GM18868 (cell line): ENCODE measurements around the gene ABLIM3.
"Not testable (repeated sequence)": the region's sequence is repeated elsewhere in the genome, so short reads cannot be mapped to it uniquely, and the experiment has no call there.

ENCODE experiments used
- ATAC-seq: cut with Tn5 transposase; IDR thresholded peaks from one replicate; pipeline ENCODE4 v1.9.1; 2021; ENCODE audit warnings: mild to moderate bottlenecking, moderate library complexity; ENCODE audit not compliant: unreplicated experiment

The ABLIM3 gene

GRCh38 chr5:149247726-149248125 is 106.4 kb downstream of the ABLIM3 start:
- ATAC-seq: no peak

GRCh38 chr5:149251546-149251945 is 110.3 kb downstream of the ABLIM3 start:
- ATAC-seq: no peak

- ATAC-seq: no peak
Measured at GRCh38 chr5:149254506-149254905, 113.2 kb downstream of the ABLIM3 start.

GRCh38 chr5:149256451-149256850 is 115.2 kb downstream of the ABLIM3 start:
- no peak for ATAC-seq

GRCh38 chr5:149257131-149257530 is 115.8 kb downstream of the ABLIM3 start:
- no peak for ATAC-seq

GRCh38 chr5:149257889-149258705 is 116.8 kb downstream of the ABLIM3 start:
- no peak for ATAC-seq

DNA sequence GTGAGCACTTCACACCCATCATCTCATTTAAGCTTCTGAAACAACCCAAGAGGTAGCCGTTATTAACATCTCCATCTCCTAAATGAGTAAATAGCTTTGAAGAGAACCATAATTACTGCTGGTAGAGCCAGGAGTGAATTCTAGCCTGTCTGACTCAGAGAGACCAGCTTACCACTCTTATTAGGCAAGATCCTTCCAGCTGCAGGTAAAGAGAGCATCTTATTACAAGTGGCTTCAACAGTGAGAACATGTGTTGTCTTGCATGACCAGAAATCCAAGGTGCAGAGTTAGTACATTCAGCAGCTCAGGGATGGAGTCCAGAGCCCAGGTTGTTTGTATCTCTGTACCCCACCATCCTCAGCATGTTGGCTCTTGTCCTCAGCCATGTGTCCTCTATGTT is 119.5 kb downstream of the ABLIM3 start:
- ATAC-seq: no peak

- no peak for ATAC-seq
Measured at GRCh38 chr5:149261246-149261645, 120.0 kb downstream of the ABLIM3 start.

GRCh38 chr5:149262315-149262714 is 121.0 kb downstream of the ABLIM3 start:
- no peak for ATAC-seq

DNA sequence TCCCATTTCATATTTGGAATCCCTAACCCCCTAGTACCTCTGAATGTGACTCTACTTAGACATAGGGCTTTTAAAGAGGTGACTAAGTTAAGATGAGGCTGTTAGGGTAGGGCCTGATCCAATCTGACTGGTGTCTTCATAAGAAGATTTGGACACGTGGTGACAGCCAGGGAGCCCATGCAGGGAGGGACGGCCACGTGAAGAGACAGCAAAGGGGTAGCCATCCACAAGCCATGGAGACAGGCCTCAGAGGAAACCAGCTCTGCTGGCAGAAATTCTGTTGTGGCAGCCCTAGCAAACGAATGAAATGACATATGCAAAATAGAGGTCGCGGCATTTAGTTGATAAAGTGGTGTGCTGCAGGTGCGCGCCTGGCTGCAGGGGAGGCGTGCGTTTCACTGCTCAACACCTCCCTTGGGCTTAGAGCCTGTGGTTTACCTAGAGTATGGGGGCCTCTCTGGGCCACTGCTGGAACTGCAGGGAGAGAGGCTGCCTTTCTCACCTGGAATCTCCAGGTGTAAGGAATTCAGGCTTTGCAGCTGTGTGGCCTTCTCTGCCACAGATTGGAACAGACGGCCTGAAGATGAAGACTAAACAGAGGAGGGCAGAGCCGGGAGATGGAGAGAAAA is 123.3 kb downstream of the ABLIM3 start:
- peak; percentile 83 for ATAC-seq

DNA sequence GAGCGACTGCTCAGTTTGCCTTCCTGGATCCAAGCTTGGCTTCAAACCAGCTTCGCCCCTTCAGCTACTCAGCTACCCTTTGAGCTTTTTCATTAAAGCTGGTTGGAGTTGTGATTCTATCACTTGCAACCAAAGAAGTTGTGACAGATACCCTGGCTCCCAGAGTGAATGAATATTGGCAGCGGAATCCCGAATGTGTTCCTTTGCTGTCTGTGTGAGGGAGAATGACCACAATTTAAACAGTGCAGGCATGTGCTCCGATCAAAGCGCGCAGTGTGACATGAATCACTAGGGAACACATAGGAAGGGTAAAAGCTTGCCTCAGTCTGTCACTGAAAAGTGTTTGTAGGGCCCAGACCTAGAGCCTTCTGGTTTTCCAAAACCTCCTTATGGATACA is 123.8 kb downstream of the ABLIM3 start:
- ATAC-seq: no peak

DNA sequence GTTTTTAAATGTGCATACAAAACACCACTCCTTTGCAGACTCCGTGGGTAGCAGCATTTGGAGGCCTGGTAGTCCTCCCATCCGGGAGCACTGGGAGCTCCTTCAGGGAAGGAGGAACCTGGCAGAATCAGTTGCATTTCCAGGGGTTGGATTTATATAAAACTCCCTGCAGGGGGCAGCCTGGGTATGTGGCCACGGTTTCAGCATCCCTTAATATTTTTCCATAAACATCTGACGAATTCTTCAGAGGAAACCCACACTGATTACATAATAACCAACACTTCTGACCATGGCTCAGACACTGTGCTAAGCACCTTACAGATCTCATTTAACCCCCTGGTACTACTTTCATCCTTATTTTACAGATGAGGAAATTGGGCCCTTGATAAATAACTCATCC is 124.3 kb downstream of the ABLIM3 start:
- no peak for ATAC-seq

DNA sequence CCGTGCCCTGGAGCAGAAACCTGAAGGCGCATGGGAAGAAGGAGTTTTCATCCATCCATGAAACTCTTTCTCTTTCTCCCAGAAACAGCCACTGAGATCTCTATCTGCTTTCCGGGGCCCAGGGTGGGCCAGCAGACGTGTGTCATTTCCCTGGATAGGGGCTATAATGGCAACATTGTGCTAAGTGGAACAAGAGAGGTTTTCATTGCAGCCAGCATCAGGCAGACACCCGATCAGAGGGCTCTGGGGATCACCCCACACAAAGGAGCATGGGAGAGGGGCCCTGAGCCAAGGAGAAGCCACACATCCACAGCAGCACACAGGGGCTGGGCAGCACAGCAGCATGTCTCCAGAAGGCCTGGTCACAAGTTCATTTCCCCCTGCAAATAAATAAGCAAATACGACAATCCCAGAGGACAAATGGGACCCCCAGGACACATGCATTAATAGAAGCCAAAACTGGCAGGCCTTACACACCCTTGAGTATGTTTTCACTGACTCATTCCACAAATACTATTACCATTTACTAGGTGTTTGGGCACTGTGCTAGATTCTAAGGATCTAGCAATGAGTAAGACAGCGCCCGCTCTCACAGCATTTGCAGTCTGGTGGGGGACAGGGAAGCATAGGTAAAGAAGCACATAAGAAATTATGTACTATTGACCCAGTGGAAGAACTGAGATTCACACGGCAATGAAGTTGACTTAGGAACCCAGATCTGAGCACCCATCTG is 126.1 kb downstream of the ABLIM3 start:
- no peak for ATAC-seq

- ATAC-seq: peak; percentile 49
Measured at GRCh38 chr5:149268928-149269557, 127.8 kb downstream of the ABLIM3 start.

DNA sequence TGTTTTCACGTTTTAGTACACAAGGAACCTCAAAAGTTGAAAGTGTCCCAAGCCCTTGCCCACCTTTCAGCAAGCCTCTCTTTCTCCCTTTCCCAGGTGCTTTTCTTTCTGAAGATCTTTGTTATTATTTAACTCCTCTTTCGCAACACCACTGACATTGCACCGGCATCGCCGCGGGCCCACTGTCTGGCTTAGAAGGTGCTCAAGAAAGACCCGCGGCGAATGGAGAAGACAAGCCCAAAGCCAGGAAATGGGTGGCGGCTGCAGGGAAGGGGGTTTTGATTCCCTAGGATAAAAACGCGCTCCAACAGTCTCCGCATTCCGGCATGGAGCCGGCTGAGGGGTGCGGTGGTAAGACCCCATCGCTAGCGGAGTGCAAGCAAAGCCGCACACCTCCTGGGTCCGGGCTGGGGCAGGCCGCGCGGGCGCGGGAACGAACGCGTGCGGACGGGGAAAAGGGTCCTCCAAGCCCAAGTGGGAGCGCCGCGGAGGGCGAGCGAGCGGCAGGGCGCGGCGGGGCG is 130.0 kb downstream of the ABLIM3 start:
- ATAC-seq: no peak

- peak; percentile 50 for ATAC-seq
Measured at GRCh38 chr5:149271716-149272563, 130.6 kb downstream of the ABLIM3 start, which contains the start of gene AFAP1L1. Gene AFAP1L1 (plus strand): TSS chr5:149271859. CDS start chr5:149271969, 110 bp downstream.

GRCh38 chr5:149272781-149273180 is 131.5 kb downstream of the ABLIM3 start:
- not testable (repeated sequence) for ATAC-seq

GRCh38 chr5:149273237-149273636 is 131.9 kb downstream of the ABLIM3 start:
- ATAC-seq: no peak

- no peak for ATAC-seq
Measured at GRCh38 chr5:149273950-149274349, 132.7 kb downstream of the ABLIM3 start.

GRCh38 chr5:149274939-149275338 is 133.6 kb downstream of the ABLIM3 start:
- ATAC-seq: no peak
